Type B pancreatic cell (in vitro differentiated cells): ENCODE data around the gene SMIM13. TPM values are rescaled to one million over a fixed set of nuclear protein-coding genes. Genes with fewer than 3 reads are reported as not detected.
A peak's percentile ranks its signal among the peaks of the same experiment; 100 is the strongest.

ENCODE experiments used
- DNase-seq: peaks from one replicate; pipeline ENCODE4 v3.0.0; 2021; ENCODE audit warnings: mixed read lengths; ENCODE audit not compliant: unreplicated experiment; ENCODE audit errors: extremely low spot score
- H3K27ac Mint-ChIP-seq: 2 replicates; pipeline ENCODE4 v1.8.0; 2021; ENCODE audit warnings: mild to moderate bottlenecking, mixed read lengths
- H3K27me3 Mint-ChIP-seq: 2 replicates; pipeline ENCODE4 v1.8.0; 2021; ENCODE audit warnings: mixed read lengths
- H3K36me3 Mint-ChIP-seq: 2 replicates; pipeline ENCODE4 v1.8.0; 2021; ENCODE audit warnings: mixed read lengths
- H3K4me1 Mint-ChIP-seq: one replicate; pipeline ENCODE4 v1.8.0; 2021; ENCODE audit warnings: mixed read lengths; ENCODE audit not compliant: unreplicated experiment
- H3K4me3 Mint-ChIP-seq: 2 replicates; pipeline ENCODE4 v1.8.0; 2021; ENCODE audit warnings: mild to moderate bottlenecking, mixed read lengths
- H3K9me3 Mint-ChIP-seq: 2 replicates; pipeline ENCODE4 v1.8.0; 2021; ENCODE audit warnings: mixed read lengths
- CTCF ChIP-seq: fragments of 200-600 bp; sonication (generic); conservative IDR thresholded peaks from 2 replicates; pipeline ENCODE4 v1.5.0; 2021; ENCODE audit warnings: antibody characterized with exemption, mild to moderate bottlenecking
- total RNA-seq: library from RNA; stranded (reverse); gene quantifications from 2 replicates; pipeline ENCODE4 v1.2.1, GENCODE V29; 2021; ENCODE audit warnings: low replicate concordance

SMIM13 gene
- total RNA-seq, 1 donor from 2014 or later = 13.9 TPM

GRCh38 chr6:11101417-11101816 lies 7.8 kb downstream of the SMIM13 start:
- no peak for DNase-seq
- TF ChIP-seq CTCF = no peak
- Mint-ChIP-seq H3K4me3 (no peak overlapping the region), H3K36me3 (peaks cover 43% of the 10 kb centered on the region), H3K4me1 (peaks cover under 1% of the 10 kb centered on the region), H3K27ac (no peak overlapping the region), H3K27me3 (no peaks in the 10 kb centered on the region), H3K9me3 (peaks cover 10% of the 10 kb centered on the region)

GRCh38 chr6:11103065-11103464 lies 9.4 kb downstream of the SMIM13 start:
- no peak overlapping the region for H3K4me3 Mint-ChIP-seq
- peaks cover 51% of the 10 kb centered on the region for H3K36me3 Mint-ChIP-seq
- H3K9me3 Mint-ChIP-seq = peaks cover 9% of the 10 kb centered on the region
- no peaks in the 10 kb centered on the region for H3K27me3 Mint-ChIP-seq
- TF ChIP-seq CTCF = no peak
- H3K27ac Mint-ChIP-seq = no peak overlapping the region
- no peaks in the 10 kb centered on the region for H3K4me1 Mint-ChIP-seq
- no peak for DNase-seq

GRCh38 chr6:11108726-11109125 lies 15.1 kb downstream of the SMIM13 start:
- no peak for TF ChIP-seq CTCF
- Mint-ChIP-seq H3K36me3 (peaks cover 16% of the 10 kb centered on the region), H3K4me1 (peaks cover 21% of the 10 kb centered on the region), H3K27ac (no peak overlapping the region), H3K4me3 (no peak overlapping the region), H3K9me3 (no peaks in the 10 kb centered on the region), H3K27me3 (no peaks in the 10 kb centered on the region)
- no peak for DNase-seq

GRCh38 chr6:11110921-11111768 lies 17.5 kb downstream of the SMIM13 start, which contains the start of gene ERVFRD-1:
Gene ERVFRD-1, minus strand, starts transcription at chr6:11111725. Its CDS starts 6,415 bp downstream, at chr6:11105310.
- no peak for TF ChIP-seq CTCF
- peaks cover 21% of the 10 kb centered on the region for H3K4me1 Mint-ChIP-seq

GRCh38 chr6:11111769-11112437 lies 18.3 kb downstream of the SMIM13 start:
- DNase-seq = no peak
- Mint-ChIP-seq H3K4me3 (no peak overlapping the region), H3K27me3 (no peaks in the 10 kb centered on the region), H3K27ac (peak overlapping the region; percentile 26), H3K9me3 (no peaks in the 10 kb centered on the region), H3K4me1 (peaks cover 21% of the 10 kb centered on the region), H3K36me3 (peaks cover 17% of the 10 kb centered on the region)
- TF ChIP-seq CTCF = no peak

More at GRCh38 chr6:11110921-11111768, 17.5 kb downstream of the SMIM13 start, which contains the start of gene ERVFRD-1:
- H3K27ac Mint-ChIP-seq = peak within 1 kb of the TSS; percentile 26
- no peak for DNase-seq
- peak within 1 kb of the TSS; percentile 18 for H3K4me3 Mint-ChIP-seq
- no peaks in the 10 kb centered on the region for H3K9me3 Mint-ChIP-seq
- peaks cover 13% of the 10 kb centered on the region for H3K36me3 Mint-ChIP-seq
- no peaks in the 10 kb centered on the region for H3K27me3 Mint-ChIP-seq
